ENCODE measurements around the gene PPP2R1B.
A peak's percentile ranks its signal among the peaks of the same experiment; 100 is the strongest.
"Not testable (repeated sequence)": the region's sequence is repeated elsewhere in the genome, so short reads cannot be mapped to it uniquely, and the experiment has no call there.

The PPP2R1B gene

DNA sequence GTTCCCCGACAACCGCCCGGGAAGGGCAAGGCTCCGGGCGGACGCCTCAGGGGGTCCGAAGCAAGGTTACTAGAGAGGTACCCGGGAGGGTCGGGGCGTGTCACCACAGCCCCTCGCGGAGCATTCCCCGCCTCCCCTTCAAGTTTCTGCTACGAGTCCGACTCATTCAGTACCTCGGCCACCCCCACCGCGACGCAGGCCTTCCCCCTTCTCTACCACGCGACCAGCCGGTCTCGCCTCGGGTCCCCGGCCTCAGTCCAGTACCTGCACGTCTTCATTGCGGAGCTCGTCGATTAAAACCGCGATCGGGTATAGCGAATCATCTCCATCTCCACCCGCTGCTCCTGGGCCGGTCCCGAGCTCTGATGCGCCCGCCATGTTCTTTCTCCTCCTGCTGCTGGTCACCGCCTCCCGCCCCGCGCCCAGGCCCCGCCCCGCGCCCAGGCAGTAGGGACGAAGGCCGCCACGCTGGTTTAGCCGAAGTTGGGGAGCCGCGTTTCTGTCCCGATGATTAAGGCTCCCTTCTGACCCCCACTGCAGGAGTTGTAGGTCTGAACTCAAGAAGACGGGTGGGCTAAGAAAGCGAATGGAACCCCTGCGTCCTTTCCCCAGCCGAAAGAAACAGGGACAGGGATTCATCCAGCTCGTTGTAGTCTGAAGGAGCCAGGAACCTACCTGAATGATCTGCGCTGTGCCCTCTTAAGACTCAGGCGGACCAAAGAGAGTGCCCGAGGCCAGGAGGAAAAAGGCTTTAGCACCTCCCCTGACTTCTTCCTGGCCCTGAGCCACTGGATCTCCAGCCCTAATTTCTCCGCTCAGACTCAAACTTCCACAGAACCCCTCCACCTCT lies at the start of gene PPP2R1B:
TSS of gene PPP2R1B (minus strand) at position 406 of the 850 bp plus-strand sequence. CDS start at position 378, 28 bp downstream.
- no peak for DNase-seq

DNA sequence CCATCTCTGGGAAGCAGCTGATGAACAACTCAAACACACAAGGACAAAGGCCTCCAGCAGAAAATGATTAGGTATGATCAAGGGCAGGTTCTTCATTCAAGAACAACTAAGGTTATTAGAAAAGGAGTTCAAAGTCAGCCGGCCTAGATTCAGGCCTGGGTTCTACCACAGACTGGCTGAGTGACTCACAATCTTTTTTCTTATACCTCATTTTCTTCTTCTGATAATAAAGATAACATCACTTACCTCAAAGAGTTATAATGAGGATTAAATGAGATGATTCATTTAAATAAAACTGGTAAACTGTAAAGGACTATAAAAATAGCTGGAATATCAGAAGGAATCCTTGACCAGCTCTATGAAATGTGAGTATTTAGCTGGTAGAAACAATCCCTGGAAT lies 49.3 kb upstream of the PPP2R1B start:
- DNase-seq = no peak

DNA sequence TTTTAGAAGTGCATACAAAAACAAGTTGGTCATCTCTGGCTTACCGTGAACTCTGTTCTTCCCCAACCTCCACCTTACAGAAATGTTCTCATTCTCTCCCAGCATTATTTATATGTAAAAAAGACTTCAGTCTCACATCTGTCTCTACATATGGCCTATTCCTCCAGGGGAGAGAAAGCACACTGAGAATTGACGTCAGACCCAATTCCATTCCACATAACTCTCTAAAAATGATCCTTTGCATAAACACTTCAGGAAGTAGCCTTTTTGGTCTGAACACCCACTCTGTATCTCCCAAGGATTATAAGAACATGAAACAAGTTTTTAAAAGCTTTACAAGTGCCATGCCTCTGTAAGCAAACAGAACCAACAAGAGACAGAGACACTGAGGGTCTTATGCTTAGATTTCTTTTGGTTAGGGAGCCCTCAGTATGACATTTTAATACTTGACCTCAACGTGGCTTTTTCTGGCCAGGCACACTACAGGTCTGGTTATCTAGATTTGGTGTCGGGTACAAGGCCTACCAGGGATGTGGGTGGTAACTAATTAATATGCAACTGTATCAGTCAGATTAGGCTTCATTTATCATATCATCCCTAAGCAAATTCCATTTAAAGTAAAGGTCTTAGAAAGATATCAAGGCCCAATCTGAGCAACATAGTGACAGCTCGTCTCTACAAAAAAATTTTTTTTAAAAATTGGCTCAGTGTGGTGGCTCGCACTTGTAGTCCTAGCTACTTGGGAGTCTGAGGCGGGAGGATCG lies 48.5 kb upstream of the PPP2R1B start:
- DNase-seq = no peak

DNA sequence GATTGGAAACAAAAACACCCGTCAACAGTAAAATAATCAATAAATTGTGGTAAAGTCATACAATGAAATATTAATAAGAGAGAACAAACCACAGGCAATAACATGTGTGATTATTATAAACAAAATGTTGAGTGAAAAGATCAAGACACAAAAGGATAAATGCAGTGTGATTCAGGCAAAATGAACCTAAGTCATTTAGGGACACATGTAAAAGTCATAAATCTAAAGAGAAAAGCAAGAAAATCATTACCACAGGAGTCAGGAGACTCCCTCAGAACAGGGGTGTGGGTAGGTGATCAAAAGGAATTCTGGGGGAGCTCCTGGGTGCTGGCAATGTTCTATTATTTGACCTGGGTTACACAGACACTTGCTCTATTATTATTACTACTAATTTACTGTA lies 47.9 kb upstream of the PPP2R1B start:
- DNase-seq = no peak

DNA sequence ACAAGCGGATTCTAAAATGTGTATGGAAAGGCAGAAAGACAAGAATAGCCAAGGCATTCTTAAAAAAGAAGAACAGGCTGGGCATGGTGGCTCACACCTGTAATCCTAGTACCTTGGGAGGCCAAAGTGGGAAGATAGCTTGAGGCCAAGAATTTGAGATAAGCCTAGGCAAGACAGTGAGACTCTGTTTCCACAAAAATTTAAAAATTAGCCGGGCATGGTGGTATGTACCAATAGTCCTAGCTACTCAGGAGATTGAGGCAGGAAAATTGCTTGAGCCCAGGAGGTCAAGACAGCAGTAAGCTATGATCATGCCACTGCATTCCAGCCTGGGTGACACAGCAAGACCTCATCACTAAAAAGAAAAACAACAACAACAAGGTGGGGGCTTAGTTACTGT lies 46.0 kb upstream of the PPP2R1B start:
- no peak for DNase-seq

DNA sequence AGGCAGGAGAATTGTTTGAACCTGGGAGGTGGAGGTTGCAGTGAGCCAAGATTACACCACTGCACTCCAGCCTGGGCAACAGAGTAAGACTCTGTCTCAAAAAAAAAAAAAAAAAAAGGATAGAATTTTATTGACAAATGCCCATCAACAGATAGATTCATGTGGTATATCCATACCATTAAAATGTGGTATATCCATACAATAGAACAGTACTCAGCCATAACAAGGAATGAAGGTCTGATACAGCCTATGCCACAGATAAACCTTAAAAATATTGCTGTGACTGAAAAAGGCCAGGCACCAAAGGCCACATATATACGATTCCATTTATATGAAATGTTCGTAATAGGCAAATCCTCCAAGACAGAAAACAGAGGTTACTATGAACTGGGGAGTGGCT lies 45.3 kb upstream of the PPP2R1B start:
- DNase-seq = no peak

DNA sequence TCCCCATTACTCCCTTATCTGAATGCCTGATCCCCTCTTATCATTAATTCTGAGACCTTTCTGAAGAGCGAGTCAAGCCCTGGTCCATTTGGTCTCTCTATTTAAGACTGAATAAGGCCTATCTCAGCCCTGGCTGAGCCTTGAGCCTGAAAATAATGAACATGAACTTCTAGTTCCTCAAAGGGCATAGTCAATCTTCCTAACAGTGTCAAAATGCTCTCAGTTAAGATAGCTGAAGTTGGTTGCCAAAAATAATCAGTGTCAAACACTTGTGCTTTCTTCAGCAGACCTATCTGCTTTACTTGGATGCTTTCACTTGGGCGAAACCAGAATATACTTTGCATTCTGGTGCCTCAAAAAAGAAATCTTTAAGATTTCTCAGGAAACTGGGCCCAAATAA lies 42.6 kb upstream of the PPP2R1B start:
- DNase-seq = no peak

DNA sequence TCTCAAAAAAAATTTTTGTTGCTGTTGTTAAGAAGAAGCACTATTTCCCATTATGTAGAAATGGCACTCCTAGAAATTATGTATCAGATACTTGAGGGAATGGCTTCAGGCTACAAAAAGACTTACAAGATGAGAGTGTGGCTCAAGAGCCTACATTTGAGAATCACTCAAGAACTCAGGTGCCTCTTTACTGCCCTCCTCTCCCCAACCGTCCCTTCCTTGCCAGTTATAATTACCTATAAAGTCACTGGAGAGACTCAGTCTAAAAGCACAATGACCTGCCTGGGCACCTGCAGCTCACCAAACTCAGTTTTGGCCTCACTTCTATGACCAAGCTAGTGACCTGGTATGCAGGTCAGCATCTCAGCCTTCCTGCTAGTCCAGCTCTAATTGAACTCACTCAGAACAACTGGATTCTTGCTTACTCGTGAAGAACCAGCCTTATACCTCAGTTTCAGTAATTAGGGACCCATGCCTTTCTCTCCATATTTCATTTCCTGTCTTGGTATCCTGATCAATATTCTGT lies 41.9 kb upstream of the PPP2R1B start:
- DNase-seq = no peak

DNA sequence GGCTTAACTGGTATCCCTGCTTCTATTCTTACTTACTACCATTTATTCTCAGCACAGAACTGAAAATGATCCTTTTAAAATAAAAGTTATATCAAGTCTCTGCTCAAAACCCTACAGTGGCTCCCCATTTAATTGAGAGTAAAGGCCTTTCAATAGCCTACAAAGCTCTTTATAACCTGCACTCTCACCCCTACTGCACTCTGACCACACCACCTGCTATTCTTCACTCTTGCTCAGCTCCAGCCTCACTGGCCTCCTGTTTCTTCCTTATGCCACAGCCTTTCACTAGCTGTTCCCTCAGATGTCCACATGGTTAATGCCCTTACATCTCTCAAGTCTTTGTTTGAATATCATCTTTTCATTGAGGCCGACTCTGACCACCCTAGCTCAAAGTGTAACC lies 40.9 kb upstream of the PPP2R1B start:
- DNase-seq = no peak

DNA sequence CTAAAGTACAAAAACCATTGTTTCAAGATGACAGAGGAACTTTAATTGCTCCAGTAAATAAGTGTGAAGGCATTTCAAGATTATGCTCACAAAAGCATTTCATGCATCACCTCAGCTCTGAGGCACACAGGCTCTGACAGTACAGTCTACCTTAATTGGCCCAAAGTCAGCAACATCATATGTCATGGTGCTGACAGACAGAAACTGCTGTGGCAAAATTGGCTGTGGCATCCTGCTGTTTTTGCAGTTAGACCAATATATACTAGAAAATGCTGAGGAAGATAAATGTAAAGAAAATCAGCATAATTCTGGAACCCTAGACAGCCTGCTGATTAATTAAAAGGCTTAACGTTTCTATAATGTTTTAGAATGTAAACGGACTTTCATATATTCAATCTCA lies 34.9 kb upstream of the PPP2R1B start:
- no peak for DNase-seq

DNA sequence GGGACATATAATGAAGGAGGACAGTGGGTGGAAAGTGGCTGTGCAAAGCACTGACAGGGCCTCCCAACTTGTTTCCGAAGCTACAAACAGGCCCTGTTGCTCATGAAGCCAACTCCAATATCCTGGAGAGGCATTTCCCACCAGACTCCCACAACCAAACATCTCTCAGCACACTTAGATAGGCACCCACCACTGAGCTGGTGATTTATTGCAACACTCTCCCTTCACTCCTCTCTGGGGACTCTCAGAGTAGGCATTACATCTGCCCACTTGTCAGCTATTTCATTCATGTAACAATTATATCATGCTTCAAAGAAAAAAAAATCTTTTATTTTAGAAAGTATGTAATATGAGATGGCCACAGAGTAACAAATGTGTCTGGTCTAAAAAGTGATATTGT lies 32.1 kb upstream of the PPP2R1B start:
- no peak for DNase-seq

DNA sequence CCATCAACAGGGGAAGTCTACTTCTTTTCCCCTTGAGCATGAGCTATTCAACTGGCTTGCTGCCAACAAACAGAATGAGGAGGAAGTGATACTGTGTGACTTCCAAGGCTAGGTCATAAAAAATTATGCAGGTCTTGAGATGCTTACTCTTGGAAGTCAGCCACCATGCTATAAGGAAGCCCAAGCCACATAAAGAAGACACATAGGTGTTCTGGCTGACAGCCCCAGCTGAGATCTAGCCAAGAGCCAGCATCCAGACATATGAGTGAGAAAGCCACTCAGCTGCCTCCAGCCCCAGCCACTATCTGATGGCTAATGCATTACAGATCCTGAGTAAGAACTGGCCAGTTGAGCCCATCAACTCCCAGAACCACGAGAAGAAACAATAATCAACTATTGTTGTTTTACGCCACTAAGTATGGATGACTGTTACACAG lies 31.0 kb upstream of the PPP2R1B start:
- peak; percentile 15 for DNase-seq

DNA sequence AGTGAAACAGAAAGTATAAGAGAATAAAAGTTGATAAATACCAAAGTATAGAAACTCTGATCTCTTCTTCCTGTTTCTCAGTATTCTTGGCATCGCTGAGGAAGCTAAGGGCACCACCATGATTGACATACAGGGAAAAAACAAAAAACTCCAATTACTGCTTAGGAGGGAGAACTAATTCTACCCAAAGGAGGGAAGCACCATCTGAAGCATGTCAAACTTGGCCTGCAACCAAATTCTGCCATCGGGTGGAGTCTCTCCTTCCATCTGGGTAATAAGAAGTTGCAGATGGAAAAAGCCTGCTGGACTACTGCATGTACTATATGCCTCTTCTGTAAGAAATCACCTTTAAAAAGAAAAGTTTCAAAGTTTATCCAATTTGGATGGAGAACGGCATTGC lies 30.5 kb upstream of the PPP2R1B start:
- no peak for DNase-seq

DNA sequence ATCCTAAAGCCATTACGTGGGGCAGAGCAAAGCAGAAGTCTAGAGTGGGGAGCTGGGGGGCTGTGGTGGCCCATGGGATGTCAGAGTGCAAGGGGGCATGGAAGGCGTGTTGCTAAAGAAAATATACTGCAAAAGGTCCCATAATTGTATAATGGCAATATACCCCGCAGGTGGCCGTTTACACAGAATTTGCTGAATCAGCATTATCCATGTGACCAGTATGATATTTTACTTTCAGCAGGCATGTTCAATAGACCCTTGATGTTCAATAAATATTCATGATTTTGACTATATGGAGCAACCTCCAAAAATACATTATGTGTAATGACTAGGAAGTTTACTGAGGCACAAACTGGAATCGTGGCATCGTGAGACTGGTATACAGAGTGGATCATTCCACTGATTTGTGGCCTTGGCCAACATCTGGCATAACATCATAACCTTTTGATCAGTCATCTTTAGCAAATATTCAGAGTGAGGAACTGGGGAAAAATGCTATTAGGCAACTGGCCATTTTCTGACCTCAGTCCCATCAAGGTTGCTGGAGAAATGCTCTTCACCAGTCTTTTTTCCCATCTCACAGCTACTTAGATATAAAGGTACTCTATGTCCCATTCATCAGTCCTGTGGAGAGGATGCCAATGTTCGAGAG lies 29.3 kb upstream of the PPP2R1B start:
- DNase-seq = no peak

DNA sequence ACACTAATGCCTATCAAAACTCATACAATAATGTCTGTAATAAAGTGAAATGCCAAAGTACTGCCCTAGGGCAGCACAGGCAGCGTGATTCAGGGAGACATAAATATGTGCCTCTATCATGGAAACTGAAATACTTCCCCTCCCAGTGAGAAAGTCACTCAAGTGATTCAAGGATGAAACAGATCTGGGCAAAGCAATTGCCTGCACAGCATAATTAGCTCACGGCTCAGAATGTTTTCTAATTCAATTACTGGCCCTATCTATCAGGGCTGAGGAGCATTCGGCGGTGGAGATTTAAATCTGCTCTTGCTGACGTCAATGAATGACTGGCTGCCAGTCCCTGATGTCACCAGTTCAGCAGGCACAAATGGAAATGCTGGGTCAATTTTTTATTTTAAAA lies 27.7 kb upstream of the PPP2R1B start:
- no peak for DNase-seq

DNA sequence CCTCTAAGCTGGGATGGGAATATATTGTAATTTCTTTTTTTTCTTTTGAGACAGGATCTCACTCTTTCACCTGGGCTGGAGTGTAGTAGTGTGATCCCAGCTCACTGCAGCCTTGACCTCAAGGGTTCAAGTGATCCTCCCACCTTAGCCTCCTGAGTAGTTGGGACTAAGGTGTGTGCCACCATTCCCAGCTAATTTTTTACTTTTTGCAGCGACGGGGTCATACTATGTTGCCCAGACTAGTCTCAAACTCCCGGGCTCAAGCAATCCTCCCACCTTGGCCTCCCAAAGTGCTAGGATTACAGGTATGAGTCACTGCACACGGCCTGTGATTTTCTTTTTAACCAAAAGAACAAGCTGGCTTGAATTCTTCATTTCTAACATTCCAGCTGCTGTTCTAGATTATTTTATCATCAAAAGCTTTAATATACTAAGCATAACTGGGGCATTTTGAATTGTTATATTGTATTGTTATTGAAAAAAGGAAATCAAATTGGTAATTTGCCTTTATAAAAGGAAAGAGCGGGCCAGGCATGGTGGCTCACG lies 26.8 kb upstream of the PPP2R1B start:
- no peak for DNase-seq

DNA sequence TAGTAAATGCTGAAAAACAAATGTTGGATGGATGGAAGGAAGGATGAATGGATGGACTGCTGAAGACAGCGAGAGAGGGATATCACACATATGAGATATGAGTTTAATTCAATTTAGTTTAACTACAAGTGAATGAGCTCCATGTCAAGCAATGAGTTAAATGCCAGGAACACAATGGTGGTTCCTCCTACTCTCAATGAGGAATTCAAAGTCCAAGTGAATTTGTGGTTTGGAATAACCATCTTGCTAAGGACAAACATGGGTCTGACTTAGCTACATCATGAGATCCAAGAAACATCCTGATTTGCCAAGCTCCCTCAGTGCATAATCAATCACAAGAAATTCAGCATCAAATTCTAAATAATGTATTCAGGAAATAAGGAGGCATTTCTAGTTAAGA lies 26.1 kb upstream of the PPP2R1B start:
- no peak for DNase-seq

DNA sequence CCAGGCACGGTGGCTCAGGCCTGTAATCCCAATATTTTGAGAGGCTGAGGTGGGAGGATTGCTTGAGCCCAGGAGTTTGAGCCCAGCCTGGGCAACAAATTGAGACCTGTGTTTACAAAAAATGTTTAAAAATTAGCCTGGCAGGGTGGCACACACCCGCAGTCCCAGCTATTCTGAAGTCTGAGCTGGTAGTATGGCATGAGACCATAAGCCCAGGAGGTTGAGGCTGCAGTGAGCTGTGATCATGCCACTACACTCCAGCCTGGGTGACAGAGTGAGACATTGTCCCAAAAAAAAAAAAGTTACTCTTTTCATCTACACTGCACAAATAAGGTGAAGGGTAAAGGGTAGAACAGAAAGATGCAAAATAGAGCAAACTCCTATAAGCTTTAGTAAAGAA lies 22.3 kb upstream of the PPP2R1B start:
- no peak for DNase-seq

DNA sequence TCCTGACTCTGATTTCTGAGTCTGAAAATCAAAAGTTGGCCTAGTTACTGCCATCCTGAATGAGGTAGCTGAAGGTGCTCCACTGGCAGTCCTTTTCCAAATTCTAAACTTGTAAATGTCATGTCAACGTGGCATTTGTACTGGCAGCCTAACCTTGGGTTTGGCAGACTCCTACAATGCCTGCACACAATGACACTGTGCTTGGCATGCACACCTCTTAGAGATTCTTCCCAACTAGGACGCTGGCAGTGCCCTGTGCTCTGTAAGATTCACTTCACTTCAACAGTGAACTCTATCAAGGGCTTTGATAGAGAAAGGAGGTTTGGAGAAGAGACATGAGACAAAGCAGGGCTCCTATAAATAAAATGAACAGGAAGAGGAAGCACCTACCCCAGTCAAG lies 21.9 kb upstream of the PPP2R1B start:
- DNase-seq = no peak

DNA sequence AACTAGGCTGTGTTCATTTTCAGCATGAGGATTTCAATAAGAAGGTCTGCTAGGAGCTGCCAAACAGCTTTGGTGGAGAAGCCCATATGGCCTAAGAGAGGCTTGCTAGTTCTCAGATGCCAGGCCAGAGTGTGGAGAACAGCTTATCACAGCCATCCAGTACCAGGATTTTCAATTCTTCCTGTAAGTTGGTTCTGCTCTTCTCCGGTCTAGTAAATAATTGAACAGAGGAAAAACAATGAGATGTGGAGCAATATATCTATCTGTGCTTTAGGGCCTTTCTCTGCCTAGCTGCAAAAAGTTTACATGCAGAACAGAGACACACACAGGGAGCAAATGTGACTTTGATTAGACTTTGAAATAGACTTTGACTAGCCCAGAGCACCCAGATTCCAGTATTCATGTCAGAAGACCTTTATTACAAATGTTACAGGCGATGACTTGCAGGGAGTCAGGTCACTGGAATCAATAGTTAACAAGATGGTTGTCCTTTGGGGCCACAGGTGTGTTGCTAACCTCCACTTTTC lies 19.8 kb upstream of the PPP2R1B start:
- no peak for DNase-seq

DNA sequence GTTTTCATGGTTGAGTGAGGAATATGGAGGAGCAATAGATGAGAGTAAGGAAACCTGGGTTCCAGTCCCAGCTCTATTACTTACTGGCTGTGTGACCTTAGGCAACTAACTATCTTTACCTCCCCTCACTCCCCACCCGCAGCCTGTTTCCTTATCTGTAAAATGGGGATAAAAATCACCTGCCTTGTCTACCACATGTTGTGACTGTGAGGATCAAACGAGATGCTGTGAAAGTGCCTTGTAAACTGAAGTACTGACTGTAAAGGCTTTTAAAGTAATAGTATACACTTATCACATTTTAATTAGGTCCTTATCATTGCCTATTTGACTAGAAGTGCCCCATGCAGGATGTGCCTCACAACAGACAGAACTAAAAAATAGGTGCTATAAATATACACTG lies 18.9 kb upstream of the PPP2R1B start:
- no peak for DNase-seq

DNA sequence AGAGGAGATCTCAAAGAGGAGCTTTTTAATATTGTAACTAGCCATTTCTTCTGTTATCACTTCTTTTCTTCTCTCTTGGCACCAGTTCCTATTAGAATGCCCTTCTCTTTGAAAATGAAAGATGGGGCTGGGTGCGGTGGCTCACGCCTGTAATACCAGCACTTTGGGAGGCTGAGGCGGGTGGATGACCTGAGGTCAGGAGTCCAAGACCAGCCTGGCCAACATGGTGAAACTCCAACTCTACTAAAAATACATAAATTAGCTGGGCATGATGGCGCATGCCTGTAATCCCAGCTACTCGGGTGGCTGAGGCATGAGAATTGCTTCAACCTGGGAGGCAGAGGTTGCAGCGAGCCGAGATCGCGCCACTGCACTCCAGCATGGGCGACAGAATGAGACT lies 18.1 kb upstream of the PPP2R1B start:
- not testable (repeated sequence) for DNase-seq

Data from SIG-M5 (cell line).